WTC11 (cell line): ENCODE measurements around the gene TECRL.

Experiments used
- ZBTB21 ChIP-seq: sonication (generic); formaldehyde crosslinking; IDR thresholded peaks from 2 replicates; pipeline ENCODE4 v1.8.1; 2023; ENCODE audit warnings: mild to moderate bottlenecking, missing genetic modification reagents, borderline replicate concordance
- TF ChIP-seq, protein P1 (sequence below): fragments of 250-450 bp; sonication (Bioruptor Pico); IDR thresholded peaks from 2 replicates; pipeline ENCODE4 v1.8.0; 2021; ENCODE audit warnings: mild to moderate bottlenecking

DNA sequence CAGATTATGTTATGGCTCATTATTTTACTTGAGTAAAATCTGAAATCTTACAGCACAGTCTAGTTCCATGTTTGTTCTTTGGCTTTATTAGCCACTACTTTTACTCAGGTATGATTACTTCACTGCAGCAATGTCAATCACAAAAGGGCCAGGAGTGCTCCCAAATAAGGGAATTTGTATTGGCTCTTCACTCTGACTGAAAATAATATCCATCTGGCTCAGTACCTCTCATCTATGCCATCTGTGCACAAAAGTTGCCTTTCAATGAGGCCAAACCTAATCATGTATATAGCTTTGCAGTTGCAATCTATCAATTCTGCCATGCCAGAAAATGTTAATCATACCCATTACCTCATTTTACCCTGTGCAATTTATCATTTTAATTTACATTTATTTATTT lies 161.1 kb downstream of the TECRL start:
- TF ChIP-seq, protein P1, sequence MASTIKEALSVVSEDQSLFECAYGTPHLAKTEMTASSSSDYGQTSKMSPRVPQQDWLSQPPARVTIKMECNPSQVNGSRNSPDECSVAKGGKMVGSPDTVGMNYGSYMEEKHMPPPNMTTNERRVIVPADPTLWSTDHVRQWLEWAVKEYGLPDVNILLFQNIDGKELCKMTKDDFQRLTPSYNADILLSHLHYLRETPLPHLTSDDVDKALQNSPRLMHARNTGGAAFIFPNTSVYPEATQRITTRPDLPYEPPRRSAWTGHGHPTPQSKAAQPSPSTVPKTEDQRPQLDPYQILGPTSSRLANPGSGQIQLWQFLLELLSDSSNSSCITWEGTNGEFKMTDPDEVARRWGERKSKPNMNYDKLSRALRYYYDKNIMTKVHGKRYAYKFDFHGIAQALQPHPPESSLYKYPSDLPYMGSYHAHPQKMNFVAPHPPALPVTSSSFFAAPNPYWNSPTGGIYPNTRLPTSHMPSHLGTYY (CRISPR knock-in tag) = no peak
- no peak for TF ChIP-seq ZBTB21 (CRISPR knock-in tag)
